Nucleus accumbens (tissue), 56 donors: ENCODE results near the gene VIM.
A peak's percentile ranks its signal among the peaks of the same experiment; 100 is the strongest.

Source experiments
- DNase-seq, 56 donors: peaks; one replicate each; lab custom pipeline; 2025; lab: John Stamatoyannopoulos, UW

The VIM gene

GRCh38 chr10:17229967-17230682 lies 2.1 kb downstream of the VIM start:
- peak in 15 of 56 donors; percentile 5 to 44 (median 18) for DNase-seq

- no peak for DNase-seq
These were observed 3.7 kb downstream of the VIM start for GRCh38 chr10:17231788-17232187.

DNA sequence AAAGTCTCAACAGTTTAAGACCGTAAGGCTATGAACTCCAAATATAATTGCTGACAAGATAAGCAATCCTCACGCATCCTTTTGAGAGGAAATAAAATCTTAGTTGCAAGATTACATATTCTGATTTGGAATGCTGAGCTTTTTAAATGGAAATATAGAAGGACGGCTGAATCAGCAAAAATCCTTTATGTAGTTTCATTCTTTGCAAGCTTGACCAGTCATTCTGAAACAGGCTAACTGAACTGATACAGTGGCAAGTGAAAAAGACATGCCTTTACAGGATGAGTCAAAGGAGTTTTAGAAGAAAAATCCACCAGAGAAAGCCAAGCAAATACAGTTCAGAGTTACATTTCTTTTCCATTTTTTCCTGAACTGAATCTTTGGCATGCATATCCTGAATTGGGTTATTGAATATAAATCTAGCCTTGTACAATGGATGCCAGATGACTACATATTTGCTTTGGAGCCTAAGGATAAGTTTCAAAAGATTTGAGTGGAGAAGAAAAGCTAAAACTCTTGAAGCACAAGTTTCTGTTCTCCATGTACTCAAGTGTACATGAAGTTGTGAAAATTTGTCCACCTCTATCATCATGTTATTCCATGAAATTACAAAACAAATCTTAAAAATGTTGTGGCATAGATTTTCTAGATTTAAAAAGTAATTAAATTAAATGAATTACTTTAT lies 4.4 kb downstream of the VIM start:
- no peak for DNase-seq

- DNase-seq: no peak
These were observed 5.4 kb downstream of the VIM start for GRCh38 chr10:17233286-17233991.

DNA sequence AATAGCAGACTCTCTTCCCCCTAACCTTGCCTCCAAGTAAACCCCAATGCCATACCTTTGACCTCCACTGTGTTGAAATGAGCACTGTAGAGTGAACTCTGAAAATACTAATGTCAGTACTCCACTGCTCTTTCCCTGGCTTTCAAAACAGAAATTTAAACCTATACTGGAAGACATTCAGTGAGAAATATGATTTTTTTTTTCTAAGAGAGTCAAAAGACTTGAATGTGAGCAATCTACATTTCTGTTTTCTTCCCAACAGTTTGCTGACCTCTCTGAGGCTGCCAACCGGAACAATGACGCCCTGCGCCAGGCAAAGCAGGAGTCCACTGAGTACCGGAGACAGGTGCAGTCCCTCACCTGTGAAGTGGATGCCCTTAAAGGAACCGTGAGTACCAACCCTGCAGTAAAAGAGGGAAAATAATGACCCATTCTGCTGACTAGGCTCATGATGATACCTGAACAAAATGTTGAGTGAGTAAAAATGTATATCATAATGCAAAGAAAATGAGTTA lies 6.4 kb downstream of the VIM start:
- DNase-seq: no peak

- no peak for DNase-seq
These were observed 7.1 kb downstream of the VIM start for GRCh38 chr10:17235136-17235535.

GRCh38 chr10:17236468-17237148 lies 8.6 kb downstream of the VIM start:
- no peak for DNase-seq

- DNase-seq: no peak
These were observed 9.1 kb downstream of the VIM start for GRCh38 chr10:17237149-17237527.

DNA sequence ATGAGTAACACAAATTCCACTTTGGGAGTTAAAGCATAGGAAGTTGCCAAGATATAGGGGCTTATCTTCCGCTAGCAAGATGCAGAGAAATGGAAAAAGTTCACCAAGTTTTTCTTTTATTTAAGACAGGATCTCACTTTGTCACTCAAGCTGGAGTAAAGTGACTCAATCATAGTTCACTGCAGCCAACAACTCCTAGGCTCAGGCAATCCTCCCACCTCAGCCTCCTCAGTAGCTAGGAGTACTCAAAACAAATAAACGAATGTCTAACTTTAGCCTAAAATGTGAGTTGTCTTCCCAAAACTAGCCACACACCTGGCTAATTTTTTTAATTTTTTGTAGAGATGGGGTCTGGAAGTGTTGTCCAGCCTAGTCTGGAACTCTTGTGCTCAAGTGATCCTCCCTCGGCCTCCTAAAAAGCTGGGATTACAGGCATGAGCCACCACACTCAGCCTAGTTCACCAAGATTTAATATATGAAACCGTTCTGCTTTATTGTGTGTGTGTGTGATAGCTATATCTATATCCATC lies 9.9 kb downstream of the VIM start:
- no peak for DNase-seq

DNA sequence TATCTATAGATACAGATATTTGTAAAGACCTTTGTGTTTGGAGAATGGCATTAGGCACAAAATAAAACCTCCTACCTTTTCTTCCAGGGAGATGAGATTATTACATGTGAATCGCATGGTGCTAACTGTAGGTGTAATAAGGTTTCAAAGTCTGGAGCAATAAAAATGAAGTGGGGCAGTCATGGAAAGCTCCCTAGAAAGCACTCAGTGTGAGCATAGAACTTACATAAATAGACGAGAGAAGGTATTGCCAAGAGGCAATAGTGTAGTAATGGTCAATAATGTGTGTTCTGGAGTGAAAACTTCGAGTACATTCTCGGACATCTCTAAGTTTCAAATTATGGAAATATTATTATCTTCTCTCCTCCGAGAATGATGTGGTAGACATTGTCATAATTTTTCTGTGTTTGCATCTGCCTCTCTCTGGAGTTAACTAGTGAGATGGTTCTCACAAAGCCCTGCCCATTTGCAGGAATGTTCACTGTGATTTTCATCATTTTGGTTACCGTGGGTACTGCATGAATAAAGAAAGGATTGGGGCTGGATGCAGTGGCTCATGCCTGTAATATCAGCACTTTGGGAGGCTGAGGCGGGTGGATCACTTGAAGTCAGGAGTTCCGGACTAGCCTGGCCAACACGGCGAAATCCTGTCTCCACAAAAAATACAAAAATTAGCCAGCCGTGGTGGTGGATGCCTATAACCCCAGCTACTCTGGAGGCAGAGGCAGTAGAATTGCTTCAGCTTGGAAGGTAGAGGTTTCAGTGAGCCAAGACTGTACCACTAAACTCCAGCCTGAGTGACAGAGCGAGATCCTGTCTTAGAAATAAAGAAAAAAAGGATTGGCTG lies 10.6 kb downstream of the VIM start:
- DNase-seq: no peak

DNA sequence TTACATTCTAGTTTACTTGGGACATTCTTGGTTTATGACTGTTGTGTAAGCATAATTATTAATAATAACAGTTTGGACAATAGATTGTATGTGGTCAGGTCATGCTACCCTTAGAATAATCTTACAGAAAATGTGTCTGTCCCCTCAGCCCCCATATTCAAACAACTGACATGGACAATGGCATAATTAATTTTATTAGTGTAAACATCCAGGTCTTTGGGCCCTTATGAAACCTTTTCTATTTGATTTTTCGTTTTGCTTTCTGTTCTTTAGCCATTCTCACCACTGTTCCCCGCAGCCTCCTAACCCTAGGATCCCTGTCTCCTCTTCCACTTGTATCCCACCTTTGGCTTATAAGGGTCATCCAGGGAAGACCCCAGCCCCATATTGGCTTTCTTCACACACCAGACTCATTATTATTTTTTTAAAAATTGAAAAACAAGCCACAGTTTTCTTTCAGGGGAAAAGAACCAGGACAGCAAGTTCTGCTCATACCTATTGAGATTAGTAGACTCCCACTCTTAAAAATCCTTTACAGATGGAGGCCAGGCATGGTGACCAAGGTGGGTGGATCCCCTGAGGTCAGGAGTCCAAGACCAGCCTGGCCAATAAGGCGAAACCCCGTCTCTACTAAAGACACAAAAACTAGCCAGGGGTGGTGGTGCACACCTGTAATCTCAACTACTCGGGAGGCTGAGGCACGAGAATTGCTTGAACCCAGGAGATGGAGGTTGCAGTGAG lies 11.5 kb downstream of the VIM start:
- DNase-seq: no peak

GRCh38 chr10:17240096-17240495 lies 12.1 kb downstream of the VIM start:
- DNase-seq: no peak

DNA sequence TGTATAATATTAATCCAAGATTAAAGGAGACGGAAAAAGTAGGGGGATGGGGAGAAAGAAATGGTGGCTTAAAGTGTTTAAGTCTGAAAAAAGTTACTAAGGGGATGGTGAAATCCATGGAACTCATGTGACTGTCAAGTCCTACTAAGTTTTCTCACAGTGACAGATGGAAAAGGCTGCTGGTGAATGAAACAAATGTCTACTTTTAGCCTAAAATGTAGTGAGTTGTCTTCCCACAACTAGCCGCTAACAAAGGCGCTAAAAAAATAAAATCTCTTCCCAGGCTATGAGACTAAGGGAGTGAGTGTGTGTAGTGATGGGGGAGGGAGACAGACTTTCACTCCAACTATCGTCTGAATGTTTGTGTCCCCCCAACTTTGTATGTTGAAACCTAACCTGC lies 12.6 kb downstream of the VIM start:
- no peak for DNase-seq

DNA sequence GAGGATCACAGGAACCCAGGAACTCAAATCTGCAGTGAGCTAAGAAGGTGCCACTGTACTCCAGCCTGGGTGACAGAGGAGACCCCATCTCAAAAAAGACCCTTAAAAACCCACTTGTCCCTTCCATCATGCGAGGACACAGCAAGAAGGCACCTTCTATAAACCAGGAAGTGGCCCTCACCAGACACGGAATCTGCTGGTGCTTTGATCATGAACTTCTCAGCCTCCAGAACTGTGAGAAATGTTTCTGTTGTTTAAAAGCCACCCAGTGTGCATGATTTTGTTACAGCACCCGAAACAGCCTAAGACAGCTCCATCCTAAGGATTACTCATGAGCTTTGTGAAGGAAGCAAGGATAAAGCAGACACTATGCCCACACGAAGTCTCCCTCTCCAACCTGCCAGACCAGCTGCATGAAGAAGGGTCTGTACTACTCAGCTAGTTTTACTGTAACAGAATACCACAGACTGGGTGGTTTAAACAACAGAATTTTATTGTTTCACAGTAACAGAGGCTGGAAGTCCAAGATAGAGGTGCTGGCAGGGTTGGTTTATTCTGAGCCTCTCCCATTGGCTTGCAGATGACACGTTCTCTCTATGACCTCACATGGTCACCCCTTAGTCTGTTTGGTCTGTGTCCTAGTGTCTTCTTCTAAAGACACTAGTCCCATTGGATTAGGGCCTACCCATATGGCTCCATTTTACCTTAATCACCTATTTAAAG lies 13.7 kb downstream of the VIM start:
- DNase-seq: no peak

GRCh38 chr10:17244700-17245365 lies 16.8 kb downstream of the VIM start:
- no peak for DNase-seq

GRCh38 chr10:17247210-17247609 lies 19.2 kb downstream of the VIM start:
- DNase-seq: no peak

DNA sequence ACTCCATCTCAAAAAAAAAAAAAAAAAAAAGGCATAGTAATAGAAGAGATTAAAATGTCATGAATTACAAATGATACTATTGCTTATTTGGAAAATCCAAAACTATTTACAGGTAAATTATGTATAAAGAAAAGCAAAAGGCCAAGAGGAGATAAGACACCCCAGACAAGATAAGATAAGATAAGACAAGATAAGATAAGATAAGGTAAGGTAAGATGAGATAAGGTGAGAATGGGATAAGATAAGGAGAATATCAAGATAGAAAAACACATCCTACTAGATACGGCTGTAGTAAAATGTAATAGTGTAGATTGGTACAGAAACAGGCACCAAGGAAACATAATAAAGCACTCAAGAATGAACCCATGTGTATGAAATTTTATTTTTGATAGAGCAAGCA lies 20.9 kb downstream of the VIM start:
- no peak for DNase-seq

GRCh38 chr10:17249820-17250219 lies 21.8 kb downstream of the VIM start:
- no peak for DNase-seq
